K562 (cell line): ENCODE results near the gene RHOT1.

Experiments
- BRD4 ChIP-seq: fragments of 200-600 bp; sonication (generic); IDR thresholded peaks from 2 replicates; pipeline ENCODE4 v1.6.1; 2017; ENCODE audit warnings: inconsistent platforms
- CAMTA2 ChIP-seq: fragments of 250-450 bp; sonication (Bioruptor Pico); conservative IDR thresholded peaks from 2 replicates; pipeline ENCODE4 v1.5.1; 2022
- CBX2 ChIP-seq: fragments of 200-600 bp; sonication (generic); IDR thresholded peaks from one replicate; pipeline ENCODE4 v1.6.1; 2012; ENCODE audit warnings: mild to moderate bottlenecking, low read length, inconsistent platforms; ENCODE audit not compliant: insufficient read depth, poor library complexity, severe bottlenecking
- ELK1 ChIP-seq: sonication (generic); formaldehyde crosslinking; IDR thresholded peaks from 2 replicates; pipeline ENCODE4 v1.8.1; 2022; ENCODE audit warnings: missing genetic modification reagents
- EP300 ChIP-seq: IDR thresholded peaks from 2 replicates; pipeline ENCODE4 v1.6.1; 2012; ENCODE audit warnings: low read length, improper control_type of control experiment
- KDM1A ChIP-seq, 2 experiments: fragments of 450-650 bp; IDR thresholded peaks; 2 replicates each; pipeline ENCODE4 v1.6.1; 2016; ENCODE audit warnings: mild to moderate bottlenecking in 2 of 2
- NRF1 ChIP-seq, 2 experiments: fragments of 450-650 bp; IDR thresholded peaks in 1 of 2; conservative IDR thresholded peaks in 1 of 2; 2 replicates each; pipeline ENCODE4 v1.6.1; 2014; ENCODE audit warnings: mild to moderate bottlenecking in 2 of 2
- NUFIP1 ChIP-seq: fragments of 450-650 bp; IDR thresholded peaks from 2 replicates; pipeline ENCODE4 v1.6.1; 2018; ENCODE audit not compliant: partially characterized antibody
- SIN3A ChIP-seq, 2 experiments: fragments of 150-350 bp in 1 of 2; IDR thresholded peaks; 2 replicates each; pipeline ENCODE4 v1.6.1; 2011 to 2016; ENCODE audit warnings: borderline replicate concordance in 2 of 2, low read depth in 2 of 2, low read length in 2 of 2, mild to moderate bottlenecking in 2 of 2, moderate library complexity in 2 of 2; ENCODE audit not compliant: control insufficient read depth in 1 of 2
- ZFX ChIP-seq: sonication (generic); formaldehyde crosslinking; IDR thresholded peaks from 2 replicates; pipeline ENCODE4 v1.8.0; 2022; ENCODE audit warnings: mild to moderate bottlenecking, missing genetic modification reagents, moderate library complexity
- TF ChIP-seq, protein P1 (sequence below): fragments of 450-650 bp; formaldehyde crosslinking; IDR thresholded peaks from 2 replicates; pipeline ENCODE4 v1.4.0; 2022; ENCODE audit warnings: missing genetic modification characterization
- TF ChIP-seq, protein P2 (sequence below), 3 experiments: IDR thresholded peaks in 2 of 3; conservative IDR thresholded peaks in 1 of 3; 2 replicates each; pipeline ENCODE4 v1.5.1; 2011 to 2012; ENCODE audit warnings: low read length in 3 of 3, mild to moderate bottlenecking in 3 of 3, control low read depth in 2 of 3, improper control_type of control experiment in 1 of 3, inconsistent platforms in 1 of 3, low read depth in 1 of 3, mixed read lengths in 1 of 3, moderate library complexity in 1 of 3; ENCODE audit not compliant: insufficient read depth in 2 of 3

DNA sequence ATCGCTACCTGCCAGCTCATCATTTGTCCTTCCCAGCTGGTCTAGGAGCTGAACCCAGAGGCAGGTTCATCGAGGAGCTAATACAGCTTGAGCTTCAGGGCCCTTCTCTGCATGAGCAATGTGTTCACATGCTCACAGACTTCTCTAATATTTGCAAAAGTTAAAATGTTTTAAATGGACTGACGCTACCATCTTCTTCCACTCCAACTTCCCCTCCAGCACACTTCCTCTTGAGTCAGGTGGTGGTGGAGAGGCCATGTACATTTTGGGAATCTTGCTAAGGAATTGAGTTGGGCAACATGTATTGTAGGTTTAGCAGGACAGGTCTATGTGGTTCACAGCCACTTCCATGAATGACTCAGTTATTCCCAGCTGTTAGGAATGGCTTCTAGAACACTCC, 21.6 kb upstream of the RHOT1 start:
- TF ChIP-seq NUFIP1 = no peak
- no peak for TF ChIP-seq CBX2
- no peak for TF ChIP-seq SIN3A (IDR thresholded peaks at IDR 0.05; ENCODE audit: borderline replicate concordance in 2 of 2, control insufficient read depth in 1 of 2, low read depth in 2 of 2, low read length in 2 of 2)
- TF ChIP-seq, protein P1, sequence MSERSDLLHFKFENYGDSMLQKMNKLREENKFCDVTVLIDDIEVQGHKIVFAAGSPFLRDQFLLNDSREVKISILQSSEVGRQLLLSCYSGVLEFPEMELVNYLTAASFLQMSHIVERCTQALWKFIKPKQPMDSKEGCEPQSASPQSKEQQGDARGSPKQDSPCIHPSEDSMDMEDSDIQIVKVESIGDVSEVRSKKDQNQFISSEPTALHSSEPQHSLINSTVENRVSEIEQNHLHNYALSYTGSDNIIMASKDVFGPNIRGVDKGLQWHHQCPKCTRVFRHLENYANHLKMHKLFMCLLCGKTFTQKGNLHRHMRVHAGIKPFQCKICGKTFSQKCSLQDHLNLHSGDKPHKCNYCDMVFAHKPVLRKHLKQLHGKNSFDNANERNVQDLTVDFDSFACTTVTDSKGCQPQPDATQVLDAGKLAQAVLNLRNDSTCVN (CRISPR knock-in tag) = no peak
- TF ChIP-seq, protein P2, sequence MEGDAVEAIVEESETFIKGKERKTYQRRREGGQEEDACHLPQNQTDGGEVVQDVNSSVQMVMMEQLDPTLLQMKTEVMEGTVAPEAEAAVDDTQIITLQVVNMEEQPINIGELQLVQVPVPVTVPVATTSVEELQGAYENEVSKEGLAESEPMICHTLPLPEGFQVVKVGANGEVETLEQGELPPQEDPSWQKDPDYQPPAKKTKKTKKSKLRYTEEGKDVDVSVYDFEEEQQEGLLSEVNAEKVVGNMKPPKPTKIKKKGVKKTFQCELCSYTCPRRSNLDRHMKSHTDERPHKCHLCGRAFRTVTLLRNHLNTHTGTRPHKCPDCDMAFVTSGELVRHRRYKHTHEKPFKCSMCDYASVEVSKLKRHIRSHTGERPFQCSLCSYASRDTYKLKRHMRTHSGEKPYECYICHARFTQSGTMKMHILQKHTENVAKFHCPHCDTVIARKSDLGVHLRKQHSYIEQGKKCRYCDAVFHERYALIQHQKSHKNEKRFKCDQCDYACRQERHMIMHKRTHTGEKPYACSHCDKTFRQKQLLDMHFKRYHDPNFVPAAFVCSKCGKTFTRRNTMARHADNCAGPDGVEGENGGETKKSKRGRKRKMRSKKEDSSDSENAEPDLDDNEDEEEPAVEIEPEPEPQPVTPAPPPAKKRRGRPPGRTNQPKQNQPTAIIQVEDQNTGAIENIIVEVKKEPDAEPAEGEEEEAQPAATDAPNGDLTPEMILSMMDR (IDR thresholded peaks at IDR 0.05 in 2 of 3, conservative IDR thresholded peaks at IDR 0.05 in 1 of 3; ENCODE audit: insufficient read depth in 2 of 3, low read depth in 1 of 3, low read length in 3 of 3) = no peak
- TF ChIP-seq ZFX (CRISPR knock-in tag) = no peak
- no peak for TF ChIP-seq KDM1A (IDR thresholded peaks at IDR 0.05)
- no peak for TF ChIP-seq NRF1 (conservative IDR thresholded peaks at IDR 0.05 in 1 of 2, IDR thresholded peaks at IDR 0.05 in 1 of 2)
- no peak for TF ChIP-seq CAMTA2 (CRISPR knock-in tag)
- no peak for TF ChIP-seq BRD4
- TF ChIP-seq EP300 = no peak
- TF ChIP-seq ELK1 (CRISPR knock-in tag) = no peak
